Fibroblast of gingiva (primary cell): ENCODE measurements around the gene KDM2A.

Source experiments
- DNase-seq: peaks from one replicate; pipeline ENCODE4 v3.0.0-alpha.2; 2011; ENCODE audit warnings: low read depth

Gene KDM2A

DNA sequence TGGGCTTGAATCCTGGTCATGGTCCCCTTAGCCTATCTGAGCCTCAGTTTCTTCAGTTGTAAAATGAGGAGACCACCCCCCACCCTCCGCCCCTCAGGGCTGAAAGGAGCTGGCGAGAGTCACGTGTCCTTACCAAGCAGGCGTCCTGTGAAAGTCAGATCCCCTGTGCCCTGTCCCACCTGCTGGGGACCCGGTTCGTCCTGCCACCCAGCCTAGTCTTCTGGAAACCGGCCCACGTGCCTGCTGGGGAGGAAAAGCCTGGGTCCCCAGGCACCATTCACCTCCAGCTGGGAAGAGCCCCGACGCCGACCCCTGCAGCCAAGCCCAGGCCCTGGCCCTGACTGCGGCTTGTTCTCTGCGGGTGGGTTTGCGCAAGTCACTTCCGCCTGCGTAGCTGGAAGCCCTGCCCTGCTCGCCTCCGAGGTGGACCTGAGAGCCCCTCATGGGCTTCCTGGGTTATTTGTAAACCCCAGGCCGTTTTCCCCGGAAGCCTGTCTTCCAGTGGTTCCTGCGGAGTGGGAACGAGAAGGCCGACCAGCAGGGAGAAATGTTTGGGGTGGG, 183.6 kb downstream of the KDM2A start:
- peak; percentile 46 for DNase-seq

DNA sequence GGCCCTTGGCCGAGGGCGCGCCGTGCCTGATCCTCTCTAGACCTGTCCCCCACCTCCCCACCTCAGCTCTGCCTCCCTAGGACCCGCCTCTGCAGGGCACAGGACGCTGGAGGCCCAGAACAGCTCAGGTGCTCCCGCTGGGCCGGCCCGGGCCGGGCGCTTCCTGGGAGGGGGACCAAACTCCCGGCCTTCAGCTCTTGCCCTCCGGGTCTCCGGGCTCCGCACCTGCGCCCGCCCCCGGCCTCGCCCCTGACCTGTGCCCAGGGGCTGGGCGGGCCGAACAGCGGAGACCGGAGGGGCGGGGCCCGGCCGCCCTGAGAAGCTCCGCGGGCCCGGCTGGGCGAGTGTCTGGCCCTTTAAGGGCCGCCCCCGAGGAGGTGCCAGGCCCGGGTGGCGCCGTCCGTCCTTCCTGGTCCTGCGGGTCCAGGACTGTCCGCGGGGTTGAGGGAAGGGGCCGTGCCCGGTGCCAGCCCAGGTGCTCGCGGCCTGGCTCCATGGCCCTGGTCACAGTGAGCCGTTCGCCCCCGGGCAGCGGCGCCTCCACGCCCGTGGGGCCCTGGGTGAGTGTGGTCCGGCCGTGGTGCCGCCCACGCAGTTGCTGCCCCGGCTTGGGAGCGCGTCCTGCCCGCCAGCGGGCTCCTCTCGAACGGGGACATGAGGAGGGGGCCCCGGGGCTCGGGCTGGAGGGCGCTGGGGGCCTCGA, 184.2 kb downstream of the KDM2A start, which contains the start of gene SSH3:
Gene SSH3, plus strand, starts transcription at position 399 of the 703 bp plus-strand sequence. Its CDS starts 96 bp downstream, at position 495.
- DNase-seq = peak; percentile 68

DNA sequence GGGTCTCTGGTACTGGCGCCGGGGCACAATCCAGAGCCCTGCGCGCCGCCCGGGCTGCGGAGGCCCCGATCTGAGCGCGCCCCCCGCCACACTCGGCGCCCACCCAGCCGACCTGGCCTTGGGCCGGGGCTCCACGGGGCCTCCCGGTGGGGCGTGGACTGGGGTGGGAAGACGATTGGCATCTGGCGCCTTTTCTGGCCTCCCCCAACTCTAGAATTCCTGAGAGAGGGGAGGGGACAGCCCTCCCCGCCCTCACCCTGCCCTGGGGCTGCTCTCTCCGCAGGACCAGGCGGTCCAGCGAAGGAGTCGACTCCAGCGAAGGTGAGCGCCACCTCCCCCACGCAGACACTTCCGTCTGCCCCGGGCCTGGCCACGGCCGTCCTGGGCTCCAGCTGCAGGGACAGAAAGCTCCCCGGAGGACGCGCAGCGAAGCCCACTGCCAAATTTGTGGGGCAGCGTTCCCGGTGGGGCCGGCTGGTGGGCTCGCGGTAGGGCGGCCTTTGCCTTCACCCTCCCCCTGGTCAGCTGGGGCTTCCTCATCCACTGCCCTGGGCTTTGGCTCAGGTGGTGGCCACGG, 184.9 kb downstream of the KDM2A start:
- DNase-seq = no peak

DNA sequence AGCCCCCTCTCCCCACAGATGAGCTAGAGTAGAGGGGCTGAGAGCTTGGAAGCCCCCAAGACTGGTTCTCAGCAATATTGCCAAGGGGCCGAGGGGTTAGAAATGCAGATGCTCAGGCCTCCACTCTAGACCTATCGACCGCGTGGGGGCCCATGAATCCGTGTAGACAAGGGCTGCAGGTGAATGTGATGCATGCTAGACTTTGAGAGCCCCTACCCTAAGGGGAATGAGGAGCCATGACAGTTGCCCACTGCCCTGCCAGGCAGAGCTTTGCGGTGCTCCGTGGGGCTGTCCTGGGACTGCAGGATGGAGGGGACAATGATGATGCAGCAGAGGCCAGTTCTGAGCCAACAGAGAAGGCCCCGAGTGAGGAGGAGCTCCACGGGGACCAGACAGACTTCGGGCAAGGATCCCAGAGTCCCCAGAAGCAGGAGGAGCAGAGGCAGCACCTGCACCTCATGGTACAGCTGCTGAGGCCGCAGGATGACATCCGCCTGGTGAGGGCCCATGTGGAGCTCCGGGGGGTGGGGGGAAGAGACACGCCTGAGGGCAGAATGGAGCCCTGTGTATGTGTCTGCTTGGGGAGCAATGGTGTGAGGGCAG, 185.5 kb downstream of the KDM2A start:
- DNase-seq = no peak

DNA sequence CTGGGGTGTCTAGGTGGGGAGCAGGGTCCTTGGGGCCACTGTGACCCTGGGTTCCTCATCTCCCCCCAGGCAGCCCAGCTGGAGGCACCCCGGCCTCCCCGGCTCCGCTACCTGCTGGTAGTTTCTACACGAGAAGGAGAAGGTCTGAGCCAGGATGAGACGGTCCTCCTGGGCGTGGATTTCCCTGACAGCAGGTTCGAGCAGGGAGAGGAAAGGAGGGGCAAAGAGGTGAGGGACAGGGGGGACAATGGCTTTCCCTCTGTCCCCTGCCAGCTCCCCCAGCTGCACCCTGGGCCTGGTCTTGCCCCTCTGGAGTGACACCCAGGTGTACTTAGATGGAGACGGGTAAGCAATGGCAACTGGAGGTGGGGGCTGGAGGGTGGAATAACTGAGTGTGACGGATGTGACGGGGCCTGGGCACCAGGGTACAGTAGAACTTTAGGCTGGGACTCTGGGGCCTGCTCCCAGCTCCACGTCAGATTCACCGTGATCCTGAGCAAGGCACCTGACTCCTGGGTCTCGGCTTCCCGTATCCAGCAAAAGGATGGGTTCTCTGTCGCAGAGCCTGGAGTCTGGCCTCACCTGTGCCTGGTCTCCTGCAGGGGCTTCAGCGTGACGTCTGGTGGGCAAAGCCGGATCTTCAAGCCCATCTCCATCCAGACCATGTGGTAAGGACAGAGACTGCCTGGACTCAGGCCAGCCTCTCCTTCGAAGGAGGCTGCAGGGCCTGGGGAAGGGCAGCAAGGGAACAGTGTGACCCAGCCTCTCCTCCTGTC, 187.9 kb downstream of the KDM2A start:
- DNase-seq = no peak

DNA sequence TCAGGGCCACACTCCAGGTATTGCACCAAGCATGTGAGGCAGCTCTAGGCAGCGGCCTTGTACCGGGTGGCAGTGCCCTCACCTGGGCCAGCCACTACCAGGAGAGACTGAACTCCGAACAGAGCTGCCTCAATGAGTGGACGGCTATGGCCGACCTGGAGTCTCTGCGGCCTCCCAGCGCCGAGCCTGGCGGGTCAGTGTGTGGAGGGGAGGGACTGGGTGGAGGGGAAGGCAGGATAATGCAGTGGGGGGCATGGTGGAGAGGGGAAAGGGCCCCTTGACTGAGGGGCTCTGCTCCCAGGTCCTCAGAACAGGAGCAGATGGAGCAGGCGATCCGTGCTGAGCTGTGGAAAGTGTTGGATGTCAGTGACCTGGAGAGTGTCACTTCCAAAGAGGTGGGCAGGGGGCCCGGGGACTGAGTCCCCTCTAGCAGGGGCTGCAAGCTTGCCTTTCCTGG, 188.5 kb downstream of the KDM2A start:
- no peak for DNase-seq
